ENCODE results near the gene EPHA10. TPM values are rescaled to one million over a fixed set of nuclear protein-coding genes. Genes with fewer than 3 reads are reported as not detected.

EPHA10 gene
- 8.6 TPM for total RNA-seq

- DNase-seq (ENCODE audit: low spot score in 2 of 2) (no peak), FAIRE-seq (no peak)
These were observed at the start of gene EPHA10 for GRCh38 chr1:37764888-37765441. Gene EPHA10, minus strand, starts transcription at chr1:37765120. Its CDS starts 54 bp downstream, at chr1:37765066.

- FAIRE-seq (no peak), DNase-seq (ENCODE audit: low spot score in 2 of 2) (no peak)
These were observed 49.3 kb upstream of the EPHA10 start for GRCh38 chr1:37814252-37814651.

- no peak for FAIRE-seq
- DNase-seq (ENCODE audit: low spot score in 2 of 2) = no peak
These were observed 48.7 kb upstream of the EPHA10 start for GRCh38 chr1:37813529-37814145.

GRCh38 chr1:37811027-37811655, 46.2 kb upstream of the EPHA10 start:
- DNase-seq (ENCODE audit: low spot score in 2 of 2) (peak in 1 of 2 donors; percentile 31), FAIRE-seq (no peak)

- no peak for FAIRE-seq
- no peak for DNase-seq (ENCODE audit: low spot score in 2 of 2)
These were observed 45.0 kb upstream of the EPHA10 start for GRCh38 chr1:37809942-37810341.

- peak; percentile 78 to 84 for DNase-seq (ENCODE audit: low spot score in 2 of 2)
- FAIRE-seq = no peak
These were observed 43.7 kb upstream of the EPHA10 start for GRCh38 chr1:37808369-37809319.

- no peak for FAIRE-seq
These were observed 42.8 kb upstream of the EPHA10 start, which contains the start of the genes C1orf122 and YRDC for GRCh38 chr1:37807555-37808368. Gene C1orf122, plus strand, starts transcription at chr1:37807790. Its CDS starts 615 bp downstream, at chr1:37808405. Gene YRDC, minus strand, starts transcription at chr1:37808208. Its CDS starts 28 bp downstream, at chr1:37808180.

GRCh38 chr1:37807220-37807554, 42.3 kb upstream of the EPHA10 start:
- DNase-seq (ENCODE audit: low spot score in 2 of 2) = no peak
- no peak for FAIRE-seq

More at GRCh38 chr1:37807555-37808368, 42.8 kb upstream of the EPHA10 start, which contains the start of the genes C1orf122 and YRDC:
- DNase-seq (ENCODE audit: low spot score in 2 of 2) = peak; percentile 99 to 100

- DNase-seq (ENCODE audit: low spot score in 2 of 2) (no peak), FAIRE-seq (no peak)
These were observed 37.5 kb upstream of the EPHA10 start for GRCh38 chr1:37802439-37802838.

GRCh38 chr1:37797750-37798345, 32.9 kb upstream of the EPHA10 start:
- no peak for FAIRE-seq

GRCh38 chr1:37795340-37796125, 30.6 kb upstream of the EPHA10 start:
- DNase-seq (ENCODE audit: low spot score in 2 of 2) (peak; percentile 66 to 69), FAIRE-seq (no peak)

More at GRCh38 chr1:37797750-37798345, 32.9 kb upstream of the EPHA10 start:
- no peak for DNase-seq (ENCODE audit: low spot score in 2 of 2)

- no peak for FAIRE-seq
- DNase-seq (ENCODE audit: low spot score in 2 of 2) = peak; percentile 48 to 49
These were observed 29.7 kb upstream of the EPHA10 start for GRCh38 chr1:37794372-37795339.

GRCh38 chr1:37793773-37794371, 29.0 kb upstream of the EPHA10 start, which contains the start of gene MANEAL:
Gene MANEAL, plus strand, starts transcription at chr1:37793847. Its CDS starts 336 bp downstream, at chr1:37794183.
- FAIRE-seq (no peak), DNase-seq (ENCODE audit: low spot score in 2 of 2) (peak; percentile 76)

- DNase-seq (ENCODE audit: low spot score in 2 of 2) (no peak), FAIRE-seq (no peak)
These were observed 28.2 kb upstream of the EPHA10 start for GRCh38 chr1:37792943-37793686.

GRCh38 chr1:37782491-37782890, 17.6 kb upstream of the EPHA10 start:
- no peak for FAIRE-seq
- DNase-seq (ENCODE audit: low spot score in 2 of 2) = no peak

- no peak for DNase-seq (ENCODE audit: low spot score in 2 of 2)
These were observed 13.7 kb upstream of the EPHA10 start for GRCh38 chr1:37778654-37779053.

More at GRCh38 chr1:37778654-37779053, 13.7 kb upstream of the EPHA10 start:
- no peak for FAIRE-seq
